Osteoblast (primary cell): ENCODE measurements around the gene MBOAT7. TPM values are rescaled to one million over a fixed set of nuclear protein-coding genes. Genes with fewer than 3 reads are reported as not detected.

ENCODE experiments used
- DNase-seq: peaks from one replicate; pipeline ENCODE4 v3.0.0; 2011; ENCODE audit warnings: low spot score, mixed read lengths; ENCODE audit not compliant: insufficient read length; ENCODE audit errors: missing footprints
- H2AFZ ChIP-seq: 2 replicates; pipeline ENCODE4 v1.6.0; 2011; ENCODE audit warnings: mild to moderate bottlenecking, low read length
- H3K27ac ChIP-seq: 2 replicates; pipeline ENCODE4 v1.5.1; 2011; ENCODE audit warnings: mild to moderate bottlenecking, low read depth, low read length, moderate library complexity
- H3K27me3 ChIP-seq: 2 replicates; pipeline ENCODE4 v1.6.0; 2012; ENCODE audit warnings: mild to moderate bottlenecking, control low read depth, inconsistent platforms, low read length, moderate library complexity; ENCODE audit not compliant: insufficient read depth
- H3K36me3 ChIP-seq: 2 replicates; pipeline ENCODE4 v1.5.1; 2011; ENCODE audit warnings: mild to moderate bottlenecking, low read length, control low read depth, moderate library complexity; ENCODE audit not compliant: insufficient read depth
- H3K4me1 ChIP-seq: 2 replicates; pipeline ENCODE4 v1.5.1; 2011; ENCODE audit warnings: mild to moderate bottlenecking, low read length, control low read depth, moderate library complexity; ENCODE audit not compliant: insufficient read depth
- H3K4me2 ChIP-seq: 2 replicates; pipeline ENCODE4 v1.6.0; 2011; ENCODE audit warnings: mild to moderate bottlenecking, low read length; ENCODE audit not compliant: insufficient read depth
- H3K4me3 ChIP-seq: fragments of 200-600 bp; sonication (generic); 3 replicates; pipeline ENCODE4 v1.5.1; 2012; ENCODE audit warnings: mild to moderate bottlenecking, low read length, inconsistent platforms; ENCODE audit not compliant: insufficient read depth
- H3K79me2 ChIP-seq: 2 replicates; pipeline ENCODE4 v1.6.0; 2012; ENCODE audit warnings: mild to moderate bottlenecking, low read length, control low read depth, inconsistent platforms; ENCODE audit not compliant: insufficient read depth
- H3K9me3 ChIP-seq: 2 replicates; pipeline ENCODE4 v1.5.1; 2011; ENCODE audit warnings: low read depth, low read length, control low read depth
- H4K20me1 ChIP-seq: 2 replicates; pipeline ENCODE4 v1.6.0; 2012; ENCODE audit warnings: mild to moderate bottlenecking, low read length, control low read depth; ENCODE audit not compliant: insufficient read depth
- CTCF ChIP-seq: IDR thresholded peaks from 2 replicates; pipeline ENCODE4 v1.5.1; 2011; ENCODE audit warnings: mild to moderate bottlenecking, low read depth, low read length, moderate library complexity; ENCODE audit errors: extremely low read depth
- total RNA-seq: library from RNA; depleted of rRNA; stranded (reverse); fragments of >200 nt; gene quantifications from 2 replicates; pipeline ENCODE4 v1.2.3, GENCODE V29; 2012

Gene MBOAT7
- total RNA-seq, 1 donor: 26.1 TPM

DNA sequence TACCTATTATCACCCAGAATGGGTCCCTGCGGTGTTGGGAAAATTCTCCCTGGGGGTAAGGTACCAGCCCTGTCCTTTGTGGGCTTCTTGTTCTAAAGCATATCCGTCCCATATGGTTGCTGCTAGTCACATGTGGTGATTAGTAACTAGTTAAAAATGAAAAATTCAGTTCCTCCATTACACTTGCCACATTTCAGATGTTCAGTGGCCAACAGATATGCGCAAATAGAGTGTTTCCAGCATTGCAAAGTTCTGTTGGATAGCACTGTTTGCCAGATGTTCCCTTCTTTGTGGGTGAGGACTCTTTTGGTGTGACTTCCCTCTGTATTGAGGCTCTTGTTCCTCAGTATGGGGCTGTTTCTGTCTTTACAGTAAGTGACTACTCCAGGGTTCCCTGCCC is 48.0 kb downstream of the MBOAT7 start:
- H4K20me1 ChIP-seq: peaks cover 60% of the 10 kb centered on the region
- no peak overlapping the region for H3K4me2 ChIP-seq
- H3K9me3 ChIP-seq: no peaks in the 10 kb centered on the region
- H3K4me3 ChIP-seq: no peak overlapping the region
- DNase-seq: no peak
- H3K27me3 ChIP-seq: no peaks in the 10 kb centered on the region
- peaks cover 12% of the 10 kb centered on the region for H3K4me1 ChIP-seq
- no peak overlapping the region for H3K27ac ChIP-seq
- TF ChIP-seq CTCF: no peak
- H3K79me2 ChIP-seq: peaks cover 59% of the 10 kb centered on the region
- H2AFZ ChIP-seq: no peak overlapping the region
- peaks cover 68% of the 10 kb centered on the region for H3K36me3 ChIP-seq

DNA sequence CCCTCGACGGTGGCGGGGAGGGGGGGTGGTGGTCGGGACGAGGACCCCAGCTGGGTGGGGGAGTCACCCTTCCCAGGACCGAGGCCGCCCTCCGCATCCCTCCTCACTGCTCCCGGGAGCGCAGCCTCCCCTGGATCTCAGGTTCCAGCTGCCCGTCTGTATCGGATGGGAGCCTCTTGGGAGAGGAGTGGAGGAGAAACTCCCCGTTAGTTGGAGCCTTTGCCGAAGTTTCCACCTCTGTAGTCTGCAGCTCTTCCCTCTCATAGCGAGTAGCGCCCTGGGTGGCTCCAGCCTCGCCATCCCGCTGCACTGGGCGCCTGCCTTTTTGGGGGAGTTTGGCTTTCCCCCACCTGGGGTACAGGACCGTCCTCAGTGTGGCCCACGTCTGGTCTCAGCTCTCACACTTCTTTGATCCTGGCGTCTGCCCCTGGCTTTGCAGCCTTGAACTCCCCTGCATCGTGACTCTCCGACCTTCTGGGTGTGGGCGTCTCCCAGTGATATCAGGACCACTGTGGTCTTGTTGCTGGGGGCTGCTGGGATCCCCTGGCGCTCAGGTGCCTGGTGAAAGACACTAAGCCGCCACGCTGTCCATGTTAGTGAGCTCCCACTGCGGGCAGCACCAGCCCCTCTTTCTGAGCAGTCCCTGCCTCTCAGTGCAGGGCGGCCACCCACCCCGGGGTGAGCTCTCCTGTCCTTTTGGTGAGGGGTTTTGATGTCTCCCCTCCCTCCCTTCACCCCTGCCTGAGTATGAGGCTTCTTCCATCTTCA is 50.7 kb downstream of the MBOAT7 start:
- Histone ChIP-seq H4K20me1 (peaks cover 47% of the 10 kb centered on the region), H3K9me3 (no peaks in the 10 kb centered on the region), H3K4me2 (peak overlapping the region; percentile 90), H3K36me3 (peaks cover 42% of the 10 kb centered on the region), H3K79me2 (peaks cover 59% of the 10 kb centered on the region), H2AFZ (no peak overlapping the region), H3K4me1 (peaks cover 19% of the 10 kb centered on the region), H3K27ac (no peak overlapping the region), H3K27me3 (no peaks in the 10 kb centered on the region), H3K4me3 (peak overlapping the region; percentile 87)
- TF ChIP-seq CTCF: no peak
- no peak for DNase-seq

- Histone ChIP-seq H3K27me3 (no peaks in the 10 kb centered on the region), H2AFZ (peak within 1 kb of the TSS; percentile 81), H3K79me2 (peaks cover 53% of the 10 kb centered on the region), H3K4me3 (peak within 1 kb of the TSS; percentile 87), H3K9me3 (no peaks in the 10 kb centered on the region), H3K27ac (peak within 1 kb of the TSS; percentile 73), H3K4me1 (peaks cover 19% of the 10 kb centered on the region), H3K36me3 (peaks cover 34% of the 10 kb centered on the region), H3K4me2 (peak within 1 kb of the TSS; percentile 99), H4K20me1 (peaks cover 46% of the 10 kb centered on the region)
- TF ChIP-seq CTCF: no peak
- peak; percentile 91 for DNase-seq
Observed at GRCh38 chr19:54137699-54138488, 51.5 kb downstream of the MBOAT7 start, which contains the start of gene CNOT3. Gene CNOT3 (plus strand): TSS chr19:54137762. CDS start chr19:54142979, 5,217 bp downstream.
